ENCODE results near the gene ALDH1L1. TPM values are rescaled to one million over a fixed set of nuclear protein-coding genes. Genes with fewer than 3 reads are reported as not detected.

ALDH1L1 gene
- total RNA-seq, 2 experiments from 2014 or later = not detected

DNA sequence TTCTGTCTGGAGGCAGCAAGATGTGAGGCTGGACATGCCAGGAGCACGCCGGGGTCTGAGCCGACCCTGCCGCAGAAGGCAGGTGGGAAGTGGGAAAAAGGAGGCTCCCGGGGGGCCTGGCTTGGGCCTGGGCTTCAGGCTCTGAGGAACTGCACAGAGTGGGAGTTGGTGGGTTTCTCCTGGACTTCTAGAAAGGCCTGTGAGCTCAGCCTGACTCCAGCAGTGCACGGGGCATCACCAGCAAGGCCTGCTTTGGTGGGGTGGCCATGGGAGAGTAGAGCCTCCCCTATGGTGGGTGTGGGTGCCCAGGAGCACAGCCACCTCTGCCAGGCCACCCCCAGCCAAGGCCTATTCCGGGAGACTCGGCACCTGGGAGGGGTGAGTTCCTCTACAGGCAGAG, 78.4 kb downstream of the ALDH1L1 start:
- CTCF ChIA-PET = no interaction called here
- DNase-seq (no peak), ATAC-seq (no peak)
- peaks cover 3% of the 10 kb centered on the region for H3K9me3 Mint-ChIP-seq
- no peak overlapping the region for H3K4me3 Mint-ChIP-seq
- POLR2A ChIA-PET = no interaction called here
- TF ChIP-seq, protein P1, sequence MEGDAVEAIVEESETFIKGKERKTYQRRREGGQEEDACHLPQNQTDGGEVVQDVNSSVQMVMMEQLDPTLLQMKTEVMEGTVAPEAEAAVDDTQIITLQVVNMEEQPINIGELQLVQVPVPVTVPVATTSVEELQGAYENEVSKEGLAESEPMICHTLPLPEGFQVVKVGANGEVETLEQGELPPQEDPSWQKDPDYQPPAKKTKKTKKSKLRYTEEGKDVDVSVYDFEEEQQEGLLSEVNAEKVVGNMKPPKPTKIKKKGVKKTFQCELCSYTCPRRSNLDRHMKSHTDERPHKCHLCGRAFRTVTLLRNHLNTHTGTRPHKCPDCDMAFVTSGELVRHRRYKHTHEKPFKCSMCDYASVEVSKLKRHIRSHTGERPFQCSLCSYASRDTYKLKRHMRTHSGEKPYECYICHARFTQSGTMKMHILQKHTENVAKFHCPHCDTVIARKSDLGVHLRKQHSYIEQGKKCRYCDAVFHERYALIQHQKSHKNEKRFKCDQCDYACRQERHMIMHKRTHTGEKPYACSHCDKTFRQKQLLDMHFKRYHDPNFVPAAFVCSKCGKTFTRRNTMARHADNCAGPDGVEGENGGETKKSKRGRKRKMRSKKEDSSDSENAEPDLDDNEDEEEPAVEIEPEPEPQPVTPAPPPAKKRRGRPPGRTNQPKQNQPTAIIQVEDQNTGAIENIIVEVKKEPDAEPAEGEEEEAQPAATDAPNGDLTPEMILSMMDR (IDR thresholded peaks at IDR 0.05) = no peak
- intact Hi-C loops (cut with micrococcal nuclease) = no loop called here
- H3K4me1 Mint-ChIP-seq (ENCODE audit: low read depth) = no peaks in the 10 kb centered on the region
- no peaks in the 10 kb centered on the region for H3K27me3 Mint-ChIP-seq
- no peaks in the 10 kb centered on the region for H3K36me3 Mint-ChIP-seq (ENCODE audit: low read depth)
- H3K27ac Mint-ChIP-seq = no peak overlapping the region

DNA sequence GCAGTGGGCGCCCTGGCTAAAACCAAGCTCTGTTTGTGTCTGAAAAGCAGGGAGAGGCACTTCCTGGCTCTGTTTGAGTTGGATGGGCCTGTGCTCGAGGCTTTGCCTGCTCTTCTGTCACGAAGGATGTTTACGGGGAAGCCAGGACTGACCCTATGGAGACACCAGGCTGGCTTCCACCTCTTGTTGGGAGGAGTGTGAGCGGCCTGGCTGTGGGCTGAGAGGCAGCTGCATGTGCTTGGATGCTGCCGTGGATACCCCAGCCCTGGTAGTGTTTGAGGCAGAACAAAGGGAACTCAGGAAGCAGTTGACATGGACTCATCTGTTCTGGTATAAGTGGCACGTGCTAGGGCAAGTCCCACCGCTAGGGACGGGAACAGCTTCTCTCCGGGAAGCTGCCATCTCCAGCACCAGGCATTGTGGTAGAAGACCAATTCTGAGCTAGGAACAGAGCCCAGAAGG, 78.8 kb downstream of the ALDH1L1 start:
- ATAC-seq = no peak
- no peaks in the 10 kb centered on the region for H3K36me3 Mint-ChIP-seq (ENCODE audit: low read depth)
- CTCF ChIA-PET = no interaction called here
- intact Hi-C loops (cut with micrococcal nuclease) = no loop called here
- peaks cover 7% of the 10 kb centered on the region for H3K9me3 Mint-ChIP-seq
- no peak overlapping the region for H3K4me3 Mint-ChIP-seq
- H3K27me3 Mint-ChIP-seq = no peaks in the 10 kb centered on the region
- no peak for DNase-seq
- no peak overlapping the region for H3K27ac Mint-ChIP-seq
- POLR2A ChIA-PET = no interaction called here
- TF ChIP-seq, protein P1 (IDR thresholded peaks at IDR 0.05) = no peak
- H3K4me1 Mint-ChIP-seq (ENCODE audit: low read depth) = no peaks in the 10 kb centered on the region

DNA sequence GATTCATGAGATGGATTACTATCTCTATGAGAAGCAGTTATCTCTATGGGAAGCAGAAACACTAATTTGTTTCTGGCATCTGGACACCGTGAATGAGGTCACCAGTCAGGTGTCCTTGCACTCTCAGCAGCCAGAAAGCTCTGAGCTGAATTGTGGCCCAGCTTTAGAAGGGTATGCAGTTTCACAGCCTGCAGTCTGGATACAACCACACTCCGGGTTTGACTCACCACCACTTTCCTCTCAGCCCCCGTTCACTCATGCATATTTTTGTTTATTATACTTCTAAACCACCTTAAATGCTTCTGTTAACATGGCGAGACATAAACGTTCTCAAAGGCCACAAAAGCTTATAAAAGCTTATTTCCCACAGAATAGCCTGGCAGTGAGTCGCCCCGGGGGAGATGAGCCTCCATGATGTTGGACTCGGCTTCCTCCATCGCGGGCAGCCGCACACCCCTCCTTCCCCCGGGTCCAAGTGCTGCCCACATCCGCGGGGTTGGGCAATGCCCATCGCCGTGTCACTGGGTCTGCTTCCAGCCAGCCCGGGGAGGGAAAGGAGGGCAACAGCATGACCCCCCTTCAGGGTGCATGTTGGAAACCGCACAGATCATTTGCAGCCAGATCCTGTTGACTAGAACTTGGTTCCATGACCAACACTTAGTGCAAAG, 79.6 kb downstream of the ALDH1L1 start:
- intact Hi-C loops (cut with micrococcal nuclease) = no loop called here
- H3K9me3 Mint-ChIP-seq = peaks cover 12% of the 10 kb centered on the region
- ATAC-seq = no peak
- H3K27me3 Mint-ChIP-seq = no peaks in the 10 kb centered on the region
- ChIA-PET POLR2A (no interaction called here), CTCF (no interaction called here)
- no peak overlapping the region for H3K4me3 Mint-ChIP-seq
- DNase-seq = no peak
- TF ChIP-seq, protein P1 (IDR thresholded peaks at IDR 0.05) = no peak
- H3K36me3 Mint-ChIP-seq (ENCODE audit: low read depth) = peaks cover under 1% of the 10 kb centered on the region
- H3K27ac Mint-ChIP-seq = no peak overlapping the region
- H3K4me1 Mint-ChIP-seq (ENCODE audit: low read depth) = no peaks in the 10 kb centered on the region

DNA sequence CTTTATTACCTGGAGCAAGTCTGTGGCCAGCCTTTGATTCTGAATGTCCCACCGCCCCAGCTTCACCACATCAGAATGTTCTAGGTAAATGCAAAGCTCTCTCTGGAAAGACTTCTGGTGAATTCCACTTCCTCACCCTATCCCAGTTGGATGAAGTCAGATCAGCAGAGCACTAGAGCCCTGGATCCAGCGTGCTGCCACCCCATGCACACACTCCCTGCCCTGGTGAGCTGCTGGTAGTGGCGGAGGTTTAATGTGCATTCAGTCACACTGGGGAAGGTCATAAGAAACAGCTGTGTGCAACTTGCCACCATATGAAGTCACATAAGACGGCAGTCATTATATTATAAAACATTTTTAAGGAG, 80.1 kb downstream of the ALDH1L1 start:
- ChIA-PET POLR2A (no interaction called here), CTCF (no interaction called here)
- no peaks in the 10 kb centered on the region for H3K27me3 Mint-ChIP-seq
- ATAC-seq = no peak
- H3K4me3 Mint-ChIP-seq = no peak overlapping the region
- H3K27ac Mint-ChIP-seq = no peak overlapping the region
- TF ChIP-seq, protein P1 (IDR thresholded peaks at IDR 0.05) = no peak
- peaks cover 16% of the 10 kb centered on the region for H3K9me3 Mint-ChIP-seq
- intact Hi-C loops (cut with micrococcal nuclease) = no loop called here
- peaks cover 5% of the 10 kb centered on the region for H3K36me3 Mint-ChIP-seq (ENCODE audit: low read depth)
- no peaks in the 10 kb centered on the region for H3K4me1 Mint-ChIP-seq (ENCODE audit: low read depth)
- DNase-seq = no peak

DNA sequence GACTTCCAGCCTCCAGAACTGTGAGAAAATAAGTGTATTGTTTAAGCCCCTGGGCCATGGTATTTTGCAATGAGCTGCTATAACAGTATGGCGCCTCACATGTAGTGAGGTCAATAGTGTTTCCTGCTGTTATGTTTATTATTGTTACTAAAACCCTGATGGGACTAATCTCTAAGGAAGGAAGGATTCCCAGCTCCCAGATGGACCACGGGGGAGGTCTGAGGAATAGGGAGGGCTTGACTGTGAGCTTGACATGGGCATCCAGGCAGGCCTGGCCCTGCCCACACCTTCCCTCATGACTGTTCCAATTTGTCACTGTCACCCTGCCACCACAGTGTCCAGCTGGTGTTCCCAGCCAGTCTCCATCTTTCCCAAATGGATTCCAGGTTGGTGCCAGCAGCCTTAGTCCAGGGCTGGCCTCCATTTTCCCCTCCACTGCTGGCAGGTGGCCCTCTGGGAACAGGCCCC, 82.0 kb downstream of the ALDH1L1 start:
- Mint-ChIP-seq H3K27ac (no peak overlapping the region), H3K4me3 (no peak overlapping the region), H3K9me3 (peaks cover 24% of the 10 kb centered on the region), H3K27me3 (no peaks in the 10 kb centered on the region), H3K4me1 (ENCODE audit: low read depth) (no peaks in the 10 kb centered on the region), H3K36me3 (ENCODE audit: low read depth) (peaks cover 11% of the 10 kb centered on the region)
- TF ChIP-seq, protein P1 (IDR thresholded peaks at IDR 0.05) = no peak
- intact Hi-C loops (cut with micrococcal nuclease) = no loop called here
- DNase-seq (no peak), ATAC-seq (no peak)
- POLR2A ChIA-PET = interaction anchor here (1.4 kb wide), 1 partner anchor 13 kb away, joined by 4 read pairs; no protein-coding TSS in a partner anchor
- CTCF ChIA-PET = no interaction called here
